Stimulated activated CD4-positive, alpha-beta T cell treated with anti-CD3 and anti-CD28 coated beads, Interleukin-2, amount 100 ng/mL, for 24 hours (primary cell): ENCODE data around the gene C2CD5.
"Not testable (repeated sequence)": the region's sequence is repeated elsewhere in the genome, so short reads cannot be mapped to it uniquely, and the experiment has no call there.

Experiments used
- DNase-seq, 2 donors: peaks; one replicate each; pipeline ENCODE4 v3.0.0-alpha.2; 2020

Gene C2CD5

GRCh38 chr12:22477166-22477893, 67.0 kb downstream of the C2CD5 start:
- DNase-seq = no peak

DNA sequence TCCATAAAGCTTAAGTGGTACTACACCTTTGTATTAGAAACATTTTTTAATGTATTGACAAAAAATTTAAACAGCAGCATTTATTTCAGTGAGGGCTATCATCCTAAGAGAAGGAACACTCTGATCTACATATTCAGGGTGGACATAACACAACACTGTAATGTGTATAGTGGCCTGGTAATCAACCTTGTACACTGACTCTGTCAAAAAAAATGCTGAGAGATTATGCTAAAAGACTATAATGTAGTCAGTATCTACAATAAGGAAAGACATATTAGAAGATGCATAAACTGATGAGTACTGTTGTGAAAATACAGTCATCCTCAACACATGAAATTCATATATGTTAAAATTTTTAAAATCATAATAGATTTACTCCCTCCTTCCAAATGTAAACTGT, 68.2 kb downstream of the C2CD5 start:
- no peak for DNase-seq

- no peak for DNase-seq
Observed at GRCh38 chr12:22474970-22475720, 69.2 kb downstream of the C2CD5 start.

- no peak for DNase-seq
Observed at GRCh38 chr12:22473212-22473611, 71.1 kb downstream of the C2CD5 start.

DNA sequence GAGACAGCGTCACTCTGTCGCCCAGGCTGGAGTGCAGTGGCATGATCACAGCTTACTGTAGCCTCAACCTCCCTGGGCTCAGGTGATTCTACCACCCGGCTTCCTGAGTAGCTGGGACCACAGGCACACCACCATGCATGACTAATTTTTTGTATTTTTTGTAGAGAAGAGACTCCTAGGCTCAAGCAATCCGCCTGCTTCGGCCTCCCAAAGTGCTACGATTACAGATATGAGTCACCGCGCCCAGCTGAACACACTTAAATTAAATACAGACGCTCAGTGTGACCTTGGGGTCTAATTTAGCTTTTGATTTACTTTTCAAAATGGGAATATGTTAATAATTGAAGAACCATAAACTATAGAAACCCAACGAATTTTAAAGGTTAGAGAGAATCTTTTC, 77.2 kb downstream of the C2CD5 start:
- no peak for DNase-seq

DNA sequence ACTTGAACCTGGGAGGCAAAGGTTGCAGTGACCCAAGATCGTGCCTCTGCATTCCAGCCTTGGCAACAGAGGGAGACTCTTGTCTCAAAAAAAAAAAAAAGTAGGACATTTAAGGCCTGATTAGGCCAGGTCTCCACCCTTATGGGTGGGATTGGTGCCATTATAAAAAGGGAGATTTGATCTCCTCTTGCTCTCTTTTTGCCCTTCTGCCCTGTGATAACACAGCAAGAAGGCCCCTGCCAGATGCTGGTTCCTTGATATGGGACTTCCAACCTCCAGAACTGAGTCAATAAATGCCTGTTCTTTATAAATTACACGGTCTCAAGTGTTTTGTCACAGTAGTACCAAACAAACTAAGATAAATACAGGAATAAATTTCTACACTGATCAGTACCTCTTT, 81.0 kb downstream of the C2CD5 start:
- DNase-seq = no peak

DNA sequence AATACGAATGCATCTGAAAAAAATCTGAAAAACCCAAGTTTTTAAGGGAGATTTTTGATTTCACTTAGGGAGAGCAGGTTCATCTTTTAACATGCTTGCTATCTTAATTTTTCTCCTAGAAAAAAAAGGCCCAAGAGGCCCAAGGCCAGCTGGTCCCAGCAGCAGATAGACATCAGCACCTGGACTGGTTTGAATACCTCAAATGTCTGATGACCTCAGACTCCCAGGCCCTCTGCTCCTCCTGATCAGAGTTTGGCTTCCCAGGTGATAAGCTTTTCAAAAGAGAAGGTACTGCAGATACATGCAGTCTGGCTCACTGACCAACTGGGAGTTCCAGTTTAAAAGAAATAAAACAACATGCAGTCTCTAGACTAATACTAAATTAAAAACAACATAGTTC, 82.6 kb downstream of the C2CD5 start:
- no peak for DNase-seq

- DNase-seq = no peak
Observed at GRCh38 chr12:22459838-22460490, 84.4 kb downstream of the C2CD5 start.

- no peak for DNase-seq
Observed at GRCh38 chr12:22458298-22458937, 85.9 kb downstream of the C2CD5 start.

GRCh38 chr12:22457085-22457484, 87.3 kb downstream of the C2CD5 start:
- no peak for DNase-seq

DNA sequence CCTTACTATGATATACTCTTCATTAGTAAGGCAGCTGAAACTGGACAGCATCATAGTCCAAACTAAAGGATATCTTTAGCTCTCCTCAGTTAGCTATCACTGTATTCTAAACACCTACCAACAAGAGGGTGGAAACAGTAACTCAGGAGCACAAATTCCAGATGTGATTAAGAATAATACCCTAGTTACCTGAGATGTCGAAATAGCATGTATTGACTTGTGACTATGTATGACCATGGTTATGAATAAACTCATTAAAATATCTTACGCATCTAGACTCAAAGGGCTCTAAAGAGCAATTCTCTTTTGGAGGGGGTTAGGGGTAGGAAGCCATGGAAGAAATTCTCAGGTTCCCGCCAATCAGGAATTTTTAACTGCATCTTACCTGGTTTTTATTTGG, 90.8 kb downstream of the C2CD5 start:
- DNase-seq = no peak

DNA sequence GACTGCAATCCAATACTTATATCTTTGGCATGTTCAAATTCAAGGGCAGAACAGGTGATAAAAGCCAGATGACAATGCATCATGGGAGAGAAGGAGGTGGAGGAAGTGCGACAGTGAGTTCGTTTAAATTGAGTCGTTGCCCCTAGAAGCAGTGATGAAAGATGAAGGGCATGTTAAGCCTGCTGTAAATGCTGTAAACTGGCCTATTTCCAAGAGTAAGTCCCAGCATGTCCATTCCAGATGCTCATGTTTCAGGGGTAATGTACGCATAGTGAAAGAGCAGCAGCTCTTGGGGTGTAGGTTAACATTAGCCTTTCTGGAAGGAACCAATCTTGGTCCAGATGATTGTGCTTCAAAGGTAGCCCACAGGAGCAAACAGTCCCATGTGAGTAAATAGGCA, 97.1 kb downstream of the C2CD5 start:
- DNase-seq = no peak

GRCh38 chr12:22444317-22444665, 100.1 kb downstream of the C2CD5 start:
- not testable (repeated sequence) for DNase-seq

DNA sequence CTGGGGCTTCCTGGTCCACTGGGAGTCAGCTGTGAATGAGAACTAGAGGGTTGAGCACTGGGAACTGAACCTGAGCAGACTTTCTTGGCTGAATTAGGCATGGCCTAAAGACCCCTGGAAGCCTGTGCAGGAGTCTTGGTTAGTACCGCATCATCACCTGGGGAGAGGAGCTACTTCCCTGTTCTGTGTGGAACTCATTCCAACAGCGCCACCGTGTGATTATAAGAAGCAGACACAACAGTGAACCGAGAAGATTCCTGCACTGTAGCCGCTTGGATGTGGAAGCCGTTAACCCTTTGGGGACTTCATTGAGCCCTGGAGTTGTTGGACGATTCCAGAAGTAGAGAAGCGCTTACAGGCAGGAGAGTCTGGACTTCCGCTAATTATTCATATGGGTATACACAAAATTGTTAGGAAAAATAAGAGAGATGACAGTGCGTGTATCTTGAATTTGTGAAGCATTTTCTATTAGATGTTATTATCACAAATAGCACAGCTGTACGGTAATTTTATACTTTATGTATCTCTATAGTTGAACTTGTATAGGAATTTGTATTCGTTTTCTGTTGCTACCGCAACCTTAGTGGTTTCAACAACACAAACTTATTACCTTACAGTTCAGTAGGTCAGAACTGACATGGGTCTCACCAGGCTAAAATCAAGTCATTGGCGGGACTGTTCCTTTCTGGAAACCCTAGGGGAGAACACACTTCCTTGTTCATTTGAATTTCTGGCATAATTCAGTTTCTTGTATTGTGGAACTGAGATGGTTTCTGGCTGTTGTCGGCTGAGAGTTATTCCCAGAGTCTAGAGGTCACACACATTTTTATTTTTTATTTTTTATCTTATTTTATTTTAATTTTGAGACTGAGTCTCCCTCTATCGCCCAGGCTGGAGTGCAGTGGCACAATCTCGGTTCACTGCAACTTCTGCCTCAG, 100.7 kb downstream of the C2CD5 start:
- DNase-seq = peak; percentile 35 to 62

DNA sequence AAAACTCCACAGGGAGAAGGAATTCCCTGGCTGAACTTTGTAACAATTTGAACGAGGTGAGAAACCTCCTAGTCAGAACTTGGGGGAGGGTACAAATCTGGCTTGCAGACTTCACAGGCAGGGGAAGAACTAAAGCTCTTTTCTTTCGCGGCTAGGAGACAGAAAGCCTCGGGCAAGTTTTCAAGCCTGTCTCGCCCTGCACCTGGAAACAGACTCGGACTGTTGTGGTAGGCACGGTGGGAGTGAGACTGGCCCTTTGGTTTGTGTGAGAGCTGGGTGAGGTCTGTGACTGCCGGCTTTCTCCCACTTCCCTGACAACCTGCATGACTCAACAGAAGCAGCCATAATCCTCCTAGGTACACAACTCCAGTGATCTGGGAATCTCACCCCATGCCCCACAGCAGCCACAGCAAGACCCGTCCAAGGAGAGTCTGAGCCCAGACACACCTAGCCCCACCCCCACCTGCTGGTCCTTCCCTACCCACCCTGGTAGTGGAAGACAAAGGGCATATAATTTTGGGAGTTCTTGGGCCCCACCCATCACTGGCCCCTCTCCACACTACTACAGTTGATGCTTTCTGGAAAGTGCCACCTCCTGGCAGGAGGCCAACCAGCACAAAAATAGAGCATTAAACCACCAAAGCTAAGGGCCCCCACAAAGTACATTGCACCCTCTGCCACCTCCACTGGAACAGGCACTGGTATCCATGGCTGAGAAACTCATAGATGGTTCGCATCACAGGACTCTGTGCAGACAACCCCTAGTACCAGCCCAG, 107.1 kb downstream of the C2CD5 start:
- no peak for DNase-seq

- no peak for DNase-seq
Observed at GRCh38 chr12:22435583-22435982, 108.8 kb downstream of the C2CD5 start.

GRCh38 chr12:22431693-22432251, 112.6 kb downstream of the C2CD5 start:
- DNase-seq = no peak

- no peak for DNase-seq
Observed at GRCh38 chr12:22416801-22417200, 127.5 kb downstream of the C2CD5 start.

- no peak for DNase-seq
Observed at GRCh38 chr12:22415342-22416309, 128.7 kb downstream of the C2CD5 start.

DNA sequence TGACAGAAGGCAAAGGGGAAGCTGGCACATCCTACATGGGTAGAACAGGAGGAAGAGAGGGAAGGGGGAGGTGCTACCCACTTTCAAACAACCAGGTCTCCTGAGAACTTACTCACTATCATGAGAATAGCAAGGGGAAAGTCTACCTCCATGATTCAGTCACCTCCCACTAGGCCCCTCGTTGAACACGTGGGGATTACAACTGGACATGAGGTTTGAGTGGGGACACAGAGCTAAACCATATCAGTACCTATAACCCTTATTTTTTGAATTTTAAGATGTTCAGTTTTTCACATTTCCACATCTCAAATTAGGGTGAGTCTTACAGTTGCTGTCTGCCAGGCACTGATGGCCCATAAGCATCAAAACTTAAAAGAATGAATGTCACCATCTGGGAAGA, 129.6 kb downstream of the C2CD5 start:
- no peak for DNase-seq
